Neural progenitor cell (in vitro differentiated cells): ENCODE data around the gene GAS6.

Experiments used
- EZH2 ChIP-seq: fragments of 200-600 bp; sonication (generic); IDR thresholded peaks from 2 replicates; pipeline ENCODE4 v1.6.1; 2017; ENCODE audit warnings: antibody characterized with exemption, mild to moderate bottlenecking, moderate library complexity
- TF ChIP-seq, protein P1 (sequence below): fragments of 200-600 bp; sonication (generic); IDR thresholded peaks from 2 replicates; pipeline ENCODE4 v1.5.1; 2017; ENCODE audit warnings: antibody characterized with exemption, mild to moderate bottlenecking

DNA sequence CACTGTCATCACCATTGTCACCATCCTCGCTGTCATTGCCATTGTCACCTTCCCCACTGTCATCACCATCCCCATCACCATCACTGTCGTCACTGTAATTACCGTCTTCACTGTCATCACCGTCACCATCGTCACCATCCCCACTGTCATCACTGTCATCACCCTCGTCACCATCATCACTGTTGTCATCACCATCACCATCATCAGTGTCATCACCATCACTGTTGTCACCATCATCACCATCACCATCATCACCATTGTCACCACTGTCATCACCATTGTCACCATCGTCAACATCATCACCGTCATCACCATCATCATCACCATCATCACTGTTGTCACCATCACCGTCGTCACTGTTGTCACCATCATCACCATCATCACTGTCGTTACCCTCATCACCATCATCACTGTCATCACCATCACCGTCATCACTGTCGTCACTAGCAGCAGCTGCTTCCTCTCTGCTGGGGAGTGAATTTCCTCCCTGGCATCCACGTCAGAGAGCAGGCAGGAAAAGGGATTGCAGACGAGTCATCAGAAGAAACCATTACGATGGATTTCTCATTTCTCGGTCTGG, 77.5 kb downstream of the GAS6 start:
- TF ChIP-seq, protein P1, sequence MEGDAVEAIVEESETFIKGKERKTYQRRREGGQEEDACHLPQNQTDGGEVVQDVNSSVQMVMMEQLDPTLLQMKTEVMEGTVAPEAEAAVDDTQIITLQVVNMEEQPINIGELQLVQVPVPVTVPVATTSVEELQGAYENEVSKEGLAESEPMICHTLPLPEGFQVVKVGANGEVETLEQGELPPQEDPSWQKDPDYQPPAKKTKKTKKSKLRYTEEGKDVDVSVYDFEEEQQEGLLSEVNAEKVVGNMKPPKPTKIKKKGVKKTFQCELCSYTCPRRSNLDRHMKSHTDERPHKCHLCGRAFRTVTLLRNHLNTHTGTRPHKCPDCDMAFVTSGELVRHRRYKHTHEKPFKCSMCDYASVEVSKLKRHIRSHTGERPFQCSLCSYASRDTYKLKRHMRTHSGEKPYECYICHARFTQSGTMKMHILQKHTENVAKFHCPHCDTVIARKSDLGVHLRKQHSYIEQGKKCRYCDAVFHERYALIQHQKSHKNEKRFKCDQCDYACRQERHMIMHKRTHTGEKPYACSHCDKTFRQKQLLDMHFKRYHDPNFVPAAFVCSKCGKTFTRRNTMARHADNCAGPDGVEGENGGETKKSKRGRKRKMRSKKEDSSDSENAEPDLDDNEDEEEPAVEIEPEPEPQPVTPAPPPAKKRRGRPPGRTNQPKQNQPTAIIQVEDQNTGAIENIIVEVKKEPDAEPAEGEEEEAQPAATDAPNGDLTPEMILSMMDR = no peak
- TF ChIP-seq EZH2 = no peak
